GM12892 (cell line): Measurements from ENCODE around the gene PALLD.

Experiments
- POLR2AphosphoS5 ChIP-seq: IDR thresholded peaks from 2 replicates; pipeline ENCODE4 v1.6.1; 2011; ENCODE audit warnings: low read depth, low read length, control low read depth
- TAF1 ChIP-seq: IDR thresholded peaks from 2 replicates; pipeline ENCODE4 v1.6.1; 2011; ENCODE audit warnings: low read depth, mild to moderate bottlenecking, control low read depth, low read length, borderline replicate concordance

DNA sequence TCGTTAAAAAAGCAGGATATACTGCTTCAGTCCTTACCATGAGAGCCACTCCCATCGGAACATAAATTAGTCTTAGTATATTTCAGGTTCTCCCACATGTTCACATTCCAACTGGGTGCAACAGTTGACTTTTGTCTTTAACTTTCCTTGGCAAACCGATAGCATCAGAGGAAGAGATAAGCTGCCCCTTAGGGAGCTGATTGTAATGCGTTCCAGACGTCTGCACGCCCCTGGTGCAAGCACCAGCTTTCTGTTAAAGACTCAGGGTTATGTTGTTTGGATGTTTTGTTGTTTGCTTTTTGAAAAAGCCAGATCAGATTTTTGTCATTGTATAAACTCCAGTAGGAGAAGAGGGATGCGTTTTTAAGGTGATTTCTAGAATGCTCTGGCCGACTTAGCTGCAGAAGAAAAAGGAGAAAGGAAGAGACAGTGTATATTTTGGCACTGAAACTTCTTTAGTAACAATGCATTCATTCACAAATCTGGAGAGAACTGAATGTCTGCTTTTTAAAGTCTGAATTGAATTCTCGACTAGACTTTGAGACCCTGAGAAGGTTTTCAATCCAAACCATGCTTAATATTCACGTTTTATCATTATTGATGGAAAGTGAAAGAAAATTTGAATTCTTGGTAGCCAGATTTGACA, 352.3 kb downstream of the PALLD start:
- TF ChIP-seq TAF1 (no peak), POLR2AphosphoS5 (no peak)
